GM12874 (cell line): Measurements from ENCODE around the gene SFXN1.

Experiments used
- CTCF ChIP-seq: IDR thresholded peaks from 2 replicates; pipeline ENCODE4 v1.5.1; 2011; ENCODE audit warnings: low read depth, mild to moderate bottlenecking, control low read depth, low read length, moderate library complexity; ENCODE audit not compliant: insufficient read depth

The SFXN1 gene

GRCh38 chr5:175461370-175461769 is 17.0 kb upstream of the SFXN1 start:
- TF ChIP-seq CTCF, result no peak

- TF ChIP-seq CTCF, result no peak
Measured at GRCh38 chr5:175463641-175464040, 14.7 kb upstream of the SFXN1 start.

GRCh38 chr5:175464074-175464941 is 14.1 kb upstream of the SFXN1 start:
- TF ChIP-seq CTCF, result peak; percentile 78

- no peak for TF ChIP-seq CTCF
Measured at GRCh38 chr5:175464942-175465233, 13.5 kb upstream of the SFXN1 start.

- TF ChIP-seq CTCF, result no peak
Measured at GRCh38 chr5:175465282-175465681, 13.1 kb upstream of the SFXN1 start.

- TF ChIP-seq CTCF, result no peak
Measured at GRCh38 chr5:175466700-175467318, 11.6 kb upstream of the SFXN1 start.

- no peak for TF ChIP-seq CTCF
Measured at GRCh38 chr5:175467983-175468690, 10.2 kb upstream of the SFXN1 start.
